ENCODE data around the gene PRKAR1B. TPM values are rescaled to one million over a fixed set of nuclear protein-coding genes. Genes with fewer than 3 reads are reported as not detected.

Gene PRKAR1B
- total RNA-seq, 2 donors from 2014 or later, result 33.5 to 43.2 TPM

- no peak overlapping the region for H3K4me3 ChIP-seq (ENCODE audit: low read length)
- no peak overlapping the region for H3K4me3 Mint-ChIP-seq
- TF ChIP-seq CTCF (conservative IDR thresholded peaks at IDR 0.05), result no peak
- H3K27me3 ChIP-seq (ENCODE audit: control insufficient read depth, insufficient read depth, low read length, poor library complexity, severe bottlenecking), result no peaks in the 10 kb centered on the region
- peaks cover 6% of the 10 kb centered on the region for H3K27me3 Mint-ChIP-seq (ENCODE audit: insufficient read depth)
- H3K36me3 Mint-ChIP-seq (ENCODE audit: low read depth), result no peaks in the 10 kb centered on the region
- H3K9me3 ChIP-seq (ENCODE audit: control insufficient read depth, low read length), result no peaks in the 10 kb centered on the region
- H3K4me1 ChIP-seq (ENCODE audit: control insufficient read depth, insufficient read depth, low read length), result no peaks in the 10 kb centered on the region
- no peak overlapping the region for H3K27ac Mint-ChIP-seq
- no peaks in the 10 kb centered on the region for H3K4me1 Mint-ChIP-seq
- DNase-seq, result no peak
- no peak overlapping the region for H3K27ac ChIP-seq (ENCODE audit: low read depth, low read length)
- no peaks in the 10 kb centered on the region for H3K36me3 ChIP-seq (ENCODE audit: control insufficient read depth, insufficient read depth, low read length)
- 84 to 94% methylated on average over 8 of the region's 8 CpGs for WGBS, 2 experiments (ENCODE audit: insufficient coverage in 1 of 2, insufficient read length in 1 of 2)
- H3K9me3 Mint-ChIP-seq, result no peaks in the 10 kb centered on the region
- no peak overlapping the region for H3K9ac ChIP-seq (ENCODE audit: extremely low read depth, low read length, poor library complexity, severe bottlenecking)
These were observed 193.0 kb downstream of the PRKAR1B start for GRCh38 chr7:534075-534474.

GRCh38 chr7:533266-533665 is 193.8 kb downstream of the PRKAR1B start:
- no peaks in the 10 kb centered on the region for H3K27me3 ChIP-seq (ENCODE audit: control insufficient read depth, insufficient read depth, low read length, poor library complexity, severe bottlenecking)
- Mint-ChIP-seq H3K9me3 (no peaks in the 10 kb centered on the region), H3K4me3 (no peak overlapping the region), H3K36me3 (ENCODE audit: low read depth) (no peaks in the 10 kb centered on the region), H3K27me3 (ENCODE audit: insufficient read depth) (peaks cover 6% of the 10 kb centered on the region), H3K4me1 (no peaks in the 10 kb centered on the region), H3K27ac (no peak overlapping the region)
- WGBS, 2 experiments (ENCODE audit: insufficient coverage in 1 of 2, insufficient read length in 1 of 2), result 84 to 89% methylated on average over 6 to 17 of the region's 17 CpGs
- no peak overlapping the region for H3K27ac ChIP-seq (ENCODE audit: low read depth, low read length)
- no peaks in the 10 kb centered on the region for H3K36me3 ChIP-seq (ENCODE audit: control insufficient read depth, insufficient read depth, low read length)
- no peak for TF ChIP-seq CTCF (conservative IDR thresholded peaks at IDR 0.05)
- H3K4me3 ChIP-seq (ENCODE audit: low read length), result no peak overlapping the region
- no peaks in the 10 kb centered on the region for H3K9me3 ChIP-seq (ENCODE audit: control insufficient read depth, low read length)
- H3K4me1 ChIP-seq (ENCODE audit: control insufficient read depth, insufficient read depth, low read length), result no peaks in the 10 kb centered on the region
- DNase-seq, result no peak
- H3K9ac ChIP-seq (ENCODE audit: extremely low read depth, low read length, poor library complexity, severe bottlenecking), result no peak overlapping the region

GRCh38 chr7:532379-533143 is 194.5 kb downstream of the PRKAR1B start:
- no peaks in the 10 kb centered on the region for H3K9me3 ChIP-seq (ENCODE audit: control insufficient read depth, low read length)
- no peak overlapping the region for H3K27ac Mint-ChIP-seq
- no peaks in the 10 kb centered on the region for H3K9me3 Mint-ChIP-seq
- no peaks in the 10 kb centered on the region for H3K4me1 Mint-ChIP-seq
- no peaks in the 10 kb centered on the region for H3K36me3 ChIP-seq (ENCODE audit: control insufficient read depth, insufficient read depth, low read length)
- WGBS, 2 experiments (ENCODE audit: insufficient coverage in 1 of 2, insufficient read length in 1 of 2), result 90 to 91% methylated on average over 12 to 15 of the region's 15 CpGs
- no peak overlapping the region for H3K4me3 ChIP-seq (ENCODE audit: low read length)
- TF ChIP-seq CTCF (conservative IDR thresholded peaks at IDR 0.05), result no peak
- H3K36me3 Mint-ChIP-seq (ENCODE audit: low read depth), result no peaks in the 10 kb centered on the region
- H3K4me1 ChIP-seq (ENCODE audit: control insufficient read depth, insufficient read depth, low read length), result no peaks in the 10 kb centered on the region
- H3K4me3 Mint-ChIP-seq, result no peak overlapping the region
- no peak overlapping the region for H3K9ac ChIP-seq (ENCODE audit: extremely low read depth, low read length, poor library complexity, severe bottlenecking)
- H3K27me3 Mint-ChIP-seq (ENCODE audit: insufficient read depth), result peaks cover 6% of the 10 kb centered on the region
- H3K27me3 ChIP-seq (ENCODE audit: control insufficient read depth, insufficient read depth, low read length, poor library complexity, severe bottlenecking), result no peaks in the 10 kb centered on the region
- DNase-seq, result no peak
- no peak overlapping the region for H3K27ac ChIP-seq (ENCODE audit: low read depth, low read length)

Data from endodermal cell (in vitro differentiated cells).